ENCODE measurements around the gene PRDM16. TPM values are rescaled to one million over a fixed set of nuclear protein-coding genes. Genes with fewer than 3 reads are reported as not detected.

The PRDM16 gene
- total and polyA plus RNA-seq, 2 of the 13 experiments (the other 11 are each of a cell fraction or from before 2014, with no cell fraction given): 0.15 to 0.81 TPM

DNA sequence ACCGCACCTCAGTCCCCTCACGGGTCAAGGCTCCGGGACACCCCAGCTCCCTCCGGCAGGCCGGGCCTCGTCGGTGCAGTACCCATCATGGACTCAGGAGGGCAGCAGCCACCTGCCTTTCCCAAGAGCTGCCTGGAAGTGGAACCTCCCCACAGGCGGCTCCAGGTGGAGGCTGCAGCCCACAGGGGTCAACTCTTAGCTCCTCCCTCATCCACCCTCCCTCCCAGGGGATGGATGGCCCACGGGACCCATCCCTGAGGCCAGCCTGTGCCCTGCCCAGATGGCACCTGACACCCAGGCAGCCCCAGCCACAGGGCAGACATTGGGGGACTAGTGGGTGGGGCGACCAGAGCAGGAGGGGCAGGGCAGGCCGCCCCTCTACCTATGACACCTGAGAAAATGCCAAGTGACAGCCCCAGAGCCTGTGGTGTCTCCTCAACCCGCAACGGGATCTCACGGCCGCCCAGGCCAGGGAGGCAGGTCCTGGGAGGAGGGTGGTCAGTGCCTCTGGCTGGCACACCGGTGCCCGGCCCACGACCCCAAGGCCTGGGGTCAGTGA, 384.3 kb downstream of the PRDM16 start (continued):
- 0 out of 2 replicates have a peak, but pooled peaks have one; percentile 49 for TF ChIP-seq REPIN1 (CRISPR knock-in tag; IDR thresholded peaks at IDR 0.05; ENCODE audit: borderline replicate concordance, low read depth)
- peak; percentile 45; the same call in 1 of the 2 replicates for TF ChIP-seq MTA1 (CRISPR knock-in tag; IDR thresholded peaks at IDR 0.05; ENCODE audit: borderline replicate concordance)
- no peak for TF ChIP-seq SAFB2 (CRISPR knock-in tag; IDR thresholded peaks at IDR 0.05; ENCODE audit: borderline replicate concordance, low read depth)
- peak; percentile 22; the same call in 1 of the 2 replicates for TF ChIP-seq ETV5 (CRISPR knock-in tag; IDR thresholded peaks at IDR 0.05; ENCODE audit: borderline replicate concordance)
- no peak for TF ChIP-seq NFKB2 (CRISPR knock-in tag; IDR thresholded peaks at IDR 0.05; ENCODE audit: borderline replicate concordance)
- peak; percentile 62 for TF ChIP-seq IKZF4 (CRISPR knock-in tag; IDR thresholded peaks at IDR 0.05; ENCODE audit: borderline replicate concordance, low read depth, not compliant biosample characterization)
- TF ChIP-seq TARDBP (CRISPR knock-in tag; IDR thresholded peaks at IDR 0.05): peak; percentile 65
- TF ChIP-seq CBFB (CRISPR knock-in tag; IDR thresholded peaks at IDR 0.05): peak; percentile 28; the same call in 1 of the 2 replicates
- TF ChIP-seq KDM2A (CRISPR knock-in tag; IDR thresholded peaks at IDR 0.05; ENCODE audit: borderline replicate concordance, low read depth): peak; percentile 80; the same call in 1 of the 2 replicates
- no peak for TF ChIP-seq MIER2 (CRISPR knock-in tag; IDR thresholded peaks at IDR 0.05)
- TF ChIP-seq ZBTB42 (CRISPR knock-in tag; IDR thresholded peaks at IDR 0.05): no peak
- TF ChIP-seq SOX6 (IDR thresholded peaks at IDR 0.05): no peak
- TF ChIP-seq SOX6 (CRISPR knock-in tag; IDR thresholded peaks at IDR 0.05): no peak; the same call in 1 of the 2 replicates
- no peak for TF ChIP-seq HDAC2 (CRISPR knock-in tag; IDR thresholded peaks at IDR 0.05)
- peak; percentile 92 for TF ChIP-seq AGO2 (optimal IDR thresholded peaks at IDR 0.05; ENCODE audit: low read depth, low read length)
- no peak for TF ChIP-seq PRPF4 (IDR thresholded peaks at IDR 0.05; ENCODE audit: low read depth, low read length, poor library complexity, severe bottlenecking)
- no peak for TF ChIP-seq GTF2F1 (IDR thresholded peaks at IDR 0.05; ENCODE audit: low read length)
- peak; percentile 38 for TF ChIP-seq ZNF883 (CRISPR knock-in tag; IDR thresholded peaks at IDR 0.05; ENCODE audit: not compliant biosample characterization)
- TF ChIP-seq, protein P1, sequence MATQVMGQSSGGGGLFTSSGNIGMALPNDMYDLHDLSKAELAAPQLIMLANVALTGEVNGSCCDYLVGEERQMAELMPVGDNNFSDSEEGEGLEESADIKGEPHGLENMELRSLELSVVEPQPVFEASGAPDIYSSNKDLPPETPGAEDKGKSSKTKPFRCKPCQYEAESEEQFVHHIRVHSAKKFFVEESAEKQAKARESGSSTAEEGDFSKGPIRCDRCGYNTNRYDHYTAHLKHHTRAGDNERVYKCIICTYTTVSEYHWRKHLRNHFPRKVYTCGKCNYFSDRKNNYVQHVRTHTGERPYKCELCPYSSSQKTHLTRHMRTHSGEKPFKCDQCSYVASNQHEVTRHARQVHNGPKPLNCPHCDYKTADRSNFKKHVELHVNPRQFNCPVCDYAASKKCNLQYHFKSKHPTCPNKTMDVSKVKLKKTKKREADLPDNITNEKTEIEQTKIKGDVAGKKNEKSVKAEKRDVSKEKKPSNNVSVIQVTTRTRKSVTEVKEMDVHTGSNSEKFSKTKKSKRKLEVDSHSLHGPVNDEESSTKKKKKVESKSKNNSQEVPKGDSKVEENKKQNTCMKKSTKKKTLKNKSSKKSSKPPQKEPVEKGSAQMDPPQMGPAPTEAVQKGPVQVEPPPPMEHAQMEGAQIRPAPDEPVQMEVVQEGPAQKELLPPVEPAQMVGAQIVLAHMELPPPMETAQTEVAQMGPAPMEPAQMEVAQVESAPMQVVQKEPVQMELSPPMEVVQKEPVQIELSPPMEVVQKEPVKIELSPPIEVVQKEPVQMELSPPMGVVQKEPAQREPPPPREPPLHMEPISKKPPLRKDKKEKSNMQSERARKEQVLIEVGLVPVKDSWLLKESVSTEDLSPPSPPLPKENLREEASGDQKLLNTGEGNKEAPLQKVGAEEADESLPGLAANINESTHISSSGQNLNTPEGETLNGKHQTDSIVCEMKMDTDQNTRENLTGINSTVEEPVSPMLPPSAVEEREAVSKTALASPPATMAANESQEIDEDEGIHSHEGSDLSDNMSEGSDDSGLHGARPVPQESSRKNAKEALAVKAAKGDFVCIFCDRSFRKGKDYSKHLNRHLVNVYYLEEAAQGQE (IDR thresholded peaks at IDR 0.05; ENCODE audit: borderline replicate concordance in 1 of 2, low read depth in 1 of 2, low read length in 2 of 2): no peak
- TF ChIP-seq ZNF772 (CRISPR knock-in tag; IDR thresholded peaks at IDR 0.05): 0 out of 2 replicates have a peak, but pooled peaks have one; percentile 35
- peak; percentile 43; the same call in 1 of the 2 replicates for TF ChIP-seq MAZ (IDR thresholded peaks at IDR 0.05; ENCODE audit: borderline replicate concordance, low read depth, low read length)
- TF ChIP-seq MAZ (CRISPR knock-in tag; IDR thresholded peaks at IDR 0.05; ENCODE audit: low read depth): peak; percentile 51; the same call in 1 of the 2 replicates
- no peak for TF ChIP-seq NBN (conservative IDR thresholded peaks at IDR 0.05)
- TF ChIP-seq ZNF136 (CRISPR knock-in tag; IDR thresholded peaks at IDR 0.05; ENCODE audit: low read depth): peak; percentile 79; the same call in 1 of the 2 replicates
- TF ChIP-seq, protein P2, sequence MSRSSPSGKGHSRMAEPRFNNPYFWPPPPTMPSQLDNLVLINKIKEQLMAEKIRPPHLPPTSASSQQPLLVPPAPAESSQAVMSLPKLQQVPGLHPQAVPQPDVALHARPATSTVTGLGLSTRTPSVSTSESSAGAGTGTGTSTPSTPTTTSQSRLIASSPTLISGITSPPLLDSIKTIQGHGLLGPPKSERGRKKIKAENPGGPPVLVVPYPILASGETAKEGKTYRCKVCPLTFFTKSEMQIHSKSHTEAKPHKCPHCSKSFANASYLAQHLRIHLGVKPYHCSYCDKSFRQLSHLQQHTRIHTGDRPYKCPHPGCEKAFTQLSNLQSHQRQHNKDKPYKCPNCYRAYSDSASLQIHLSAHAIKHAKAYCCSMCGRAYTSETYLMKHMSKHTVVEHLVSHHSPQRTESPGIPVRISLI (CRISPR knock-in tag; IDR thresholded peaks at IDR 0.05; ENCODE audit: borderline replicate concordance): no peak
